NK-92 (cell line): ENCODE measurements around the gene RNPEP.
"Not testable (repeated sequence)": the region's sequence is repeated elsewhere in the genome, so short reads cannot be mapped to it uniquely, and the experiment has no call there.

Experiments
- DNase-seq: peaks from one replicate; lab custom pipeline; 2025; ENCODE audit not compliant: unreplicated experiment; lab: John Stamatoyannopoulos, UW

RNPEP gene

GRCh38 chr1:202034149-202034682 is 51.8 kb downstream of the RNPEP start:
- DNase-seq, result no peak

GRCh38 chr1:202034683-202035462 is 52.4 kb downstream of the RNPEP start:
- no peak for DNase-seq

GRCh38 chr1:202036595-202037387 is 54.3 kb downstream of the RNPEP start:
- no peak for DNase-seq

GRCh38 chr1:202037706-202038296 is 55.4 kb downstream of the RNPEP start:
- DNase-seq, result no peak

- no peak for DNase-seq
Observed at GRCh38 chr1:202038688-202039346, 56.4 kb downstream of the RNPEP start.

GRCh38 chr1:202045705-202046104 is 63.3 kb downstream of the RNPEP start:
- DNase-seq, result no peak

GRCh38 chr1:202046227-202046626 is 63.8 kb downstream of the RNPEP start:
- DNase-seq, result no peak

- DNase-seq, result no peak
Observed at GRCh38 chr1:202046748-202047708, 64.6 kb downstream of the RNPEP start.

GRCh38 chr1:202047977-202048376 is 65.5 kb downstream of the RNPEP start:
- DNase-seq, result no peak

GRCh38 chr1:202049129-202049528 is 66.7 kb downstream of the RNPEP start:
- DNase-seq, result no peak

GRCh38 chr1:202054094-202054493 is 71.6 kb downstream of the RNPEP start:
- no peak for DNase-seq

GRCh38 chr1:202054673-202055072 is 72.2 kb downstream of the RNPEP start:
- DNase-seq, result not testable (repeated sequence)
